ENCODE data around the gene PBX3.

DNA sequence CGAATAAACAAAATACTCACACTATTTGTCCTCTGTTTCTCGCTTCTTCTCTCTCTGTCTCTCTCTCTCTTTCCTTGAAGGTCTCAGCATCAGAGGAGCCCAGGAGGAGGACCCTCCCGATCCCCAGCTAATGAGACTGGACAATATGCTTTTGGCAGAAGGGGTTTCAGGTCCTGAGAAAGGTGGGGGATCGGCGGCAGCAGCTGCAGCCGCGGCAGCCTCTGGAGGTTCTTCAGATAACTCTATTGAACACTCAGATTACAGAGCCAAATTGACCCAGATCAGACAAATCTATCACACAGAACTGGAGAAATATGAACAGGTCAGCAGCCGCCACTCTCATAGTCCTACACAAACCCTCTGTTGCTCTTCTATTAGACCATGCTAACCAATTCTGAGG, 168.4 kb downstream of the PBX3 start:
- TF ChIP-seq, protein P1, sequence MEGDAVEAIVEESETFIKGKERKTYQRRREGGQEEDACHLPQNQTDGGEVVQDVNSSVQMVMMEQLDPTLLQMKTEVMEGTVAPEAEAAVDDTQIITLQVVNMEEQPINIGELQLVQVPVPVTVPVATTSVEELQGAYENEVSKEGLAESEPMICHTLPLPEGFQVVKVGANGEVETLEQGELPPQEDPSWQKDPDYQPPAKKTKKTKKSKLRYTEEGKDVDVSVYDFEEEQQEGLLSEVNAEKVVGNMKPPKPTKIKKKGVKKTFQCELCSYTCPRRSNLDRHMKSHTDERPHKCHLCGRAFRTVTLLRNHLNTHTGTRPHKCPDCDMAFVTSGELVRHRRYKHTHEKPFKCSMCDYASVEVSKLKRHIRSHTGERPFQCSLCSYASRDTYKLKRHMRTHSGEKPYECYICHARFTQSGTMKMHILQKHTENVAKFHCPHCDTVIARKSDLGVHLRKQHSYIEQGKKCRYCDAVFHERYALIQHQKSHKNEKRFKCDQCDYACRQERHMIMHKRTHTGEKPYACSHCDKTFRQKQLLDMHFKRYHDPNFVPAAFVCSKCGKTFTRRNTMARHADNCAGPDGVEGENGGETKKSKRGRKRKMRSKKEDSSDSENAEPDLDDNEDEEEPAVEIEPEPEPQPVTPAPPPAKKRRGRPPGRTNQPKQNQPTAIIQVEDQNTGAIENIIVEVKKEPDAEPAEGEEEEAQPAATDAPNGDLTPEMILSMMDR (IDR thresholded peaks at IDR 0.05): no peak
- no peak for TF ChIP-seq POLR2A (IDR thresholded peaks at IDR 0.05)
